ENCODE results near the gene INPP5F.

INPP5F gene

GRCh38 chr10:119878524-119878923, 152.7 kb downstream of the INPP5F start:
- Histone ChIP-seq H3K27me3 (ENCODE audit: control insufficient read depth, insufficient read depth, low read length) (no peaks in the 10 kb centered on the region), H3K4me1 (ENCODE audit: control insufficient read depth, insufficient read depth, low read length) (no peaks in the 10 kb centered on the region), H3K9ac (ENCODE audit: low read length) (no peak overlapping the region), H3K27ac (ENCODE audit: low read depth, low read length) (no peak overlapping the region), H3K4me3 (ENCODE audit: low read length) (no peak overlapping the region), H3K36me3 (ENCODE audit: control insufficient read depth, insufficient read depth, low read length) (no peaks in the 10 kb centered on the region)

Data from rectal smooth muscle tissue (tissue), 1 donor.